GM21619 (cell line): ENCODE measurements around the gene CD72.
"Not testable (repeated sequence)": the region's sequence is repeated elsewhere in the genome, so short reads cannot be mapped to it uniquely, and the experiment has no call there.

Experiments
- ATAC-seq: cut with Tn5 transposase; IDR thresholded peaks from one replicate; pipeline ENCODE4 v1.9.1; 2021; ENCODE audit not compliant: unreplicated experiment

CD72 gene

DNA sequence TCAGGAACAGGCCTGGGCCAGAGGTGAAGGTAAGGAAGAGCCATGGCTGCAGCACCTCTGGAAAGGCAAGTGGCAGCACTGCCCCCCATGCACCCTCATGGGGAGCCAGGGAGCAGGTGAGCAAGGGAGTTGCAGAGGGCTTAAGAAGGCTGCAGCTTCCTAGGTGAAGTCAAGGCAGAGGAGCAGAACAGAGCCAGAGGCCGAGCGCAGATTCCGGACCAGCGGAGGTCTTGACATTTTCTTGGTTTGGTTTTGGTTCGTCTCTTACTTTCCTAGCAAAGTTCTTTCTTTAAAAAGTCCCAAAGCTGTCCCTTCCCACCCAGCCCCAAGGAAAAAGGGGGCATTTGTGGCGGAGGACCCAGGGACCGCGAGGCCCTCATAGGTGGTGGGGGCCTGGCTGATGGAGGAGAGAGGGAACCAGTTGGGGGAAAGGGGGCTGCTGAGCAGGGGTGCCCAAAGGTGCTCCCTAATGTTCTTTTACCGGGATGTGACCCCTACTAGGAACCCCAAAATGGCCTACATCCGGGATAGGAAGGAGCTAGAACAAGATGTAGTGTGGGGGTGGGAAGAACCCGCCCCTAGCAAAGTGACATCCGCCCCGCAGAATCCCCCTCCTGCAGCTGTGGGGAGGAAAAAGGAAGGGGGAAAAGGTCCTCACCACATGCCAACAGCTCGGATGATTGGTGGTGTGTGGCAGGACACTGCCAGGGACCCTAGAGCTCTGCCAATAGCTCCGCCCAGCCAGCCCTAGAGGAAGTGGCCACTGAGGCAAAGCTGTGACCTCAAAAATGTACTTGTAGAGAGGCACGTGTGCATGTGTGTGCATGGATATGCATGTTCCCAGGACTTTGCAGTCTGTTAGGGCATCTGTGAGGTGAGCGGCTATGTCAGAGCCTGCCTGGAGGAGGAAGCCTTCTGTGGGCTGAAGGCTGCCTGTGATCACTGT lies 914 bp upstream of the CD72 start:
- ATAC-seq = peak; percentile 37

DNA sequence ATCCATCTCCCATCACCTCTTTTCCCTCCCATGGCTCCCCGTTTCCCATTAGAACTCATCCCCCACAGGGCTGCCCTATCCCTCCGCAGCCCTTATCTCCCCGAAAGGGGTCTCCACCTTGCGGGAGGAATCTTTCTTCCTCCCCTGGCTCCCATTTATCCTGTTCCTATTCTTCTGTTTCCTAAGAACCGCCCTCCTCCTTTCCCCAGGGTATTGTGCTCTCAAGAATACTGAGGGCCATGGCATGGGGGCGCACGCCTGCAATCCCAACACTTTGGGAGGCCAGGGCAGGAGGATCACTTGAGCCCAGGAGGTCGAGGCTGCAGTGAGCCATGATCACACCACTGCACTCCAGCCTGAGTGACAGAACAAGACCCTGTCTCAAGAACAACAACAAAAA lies 665 bp downstream of the CD72 start:
- no peak for ATAC-seq

DNA sequence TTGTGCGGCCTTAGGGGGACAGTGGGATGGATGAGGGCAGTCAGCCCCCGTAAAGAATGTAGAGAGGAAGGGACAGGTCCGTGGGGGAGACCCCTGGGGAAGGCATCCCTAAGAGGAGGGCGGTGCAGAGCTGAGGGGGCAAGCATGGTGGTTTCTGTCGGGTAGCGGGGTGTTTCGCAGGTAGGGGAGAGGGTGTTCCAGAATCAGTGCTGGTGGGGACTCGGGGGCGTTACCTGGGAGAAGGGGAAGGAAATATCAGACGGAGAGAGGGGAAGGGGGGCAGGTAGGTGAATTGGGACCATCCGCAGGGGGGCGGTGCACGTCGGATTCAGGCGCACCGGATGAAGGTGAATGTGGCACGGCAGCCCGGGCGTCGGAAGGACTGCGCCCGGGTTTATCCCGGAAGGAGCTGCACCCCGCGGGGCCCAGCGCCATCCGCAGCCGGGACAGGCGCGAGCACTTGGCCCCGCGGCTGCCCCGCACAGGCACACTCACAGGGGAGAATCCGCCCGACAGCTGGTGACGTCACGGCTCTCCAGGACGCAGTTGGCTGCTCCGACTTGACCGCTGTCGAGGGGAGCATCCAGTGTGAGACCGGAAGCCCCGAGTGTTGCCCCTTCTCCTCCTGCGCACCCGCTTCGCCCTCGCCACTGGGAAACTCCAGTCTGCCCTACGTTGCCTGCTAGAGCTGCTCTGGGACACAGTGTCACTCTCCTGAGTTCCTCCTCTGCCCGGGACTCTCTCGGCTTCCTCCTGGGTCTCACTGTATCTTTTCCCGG lies 1.3 kb downstream of the CD72 start:
- ATAC-seq = no peak

DNA sequence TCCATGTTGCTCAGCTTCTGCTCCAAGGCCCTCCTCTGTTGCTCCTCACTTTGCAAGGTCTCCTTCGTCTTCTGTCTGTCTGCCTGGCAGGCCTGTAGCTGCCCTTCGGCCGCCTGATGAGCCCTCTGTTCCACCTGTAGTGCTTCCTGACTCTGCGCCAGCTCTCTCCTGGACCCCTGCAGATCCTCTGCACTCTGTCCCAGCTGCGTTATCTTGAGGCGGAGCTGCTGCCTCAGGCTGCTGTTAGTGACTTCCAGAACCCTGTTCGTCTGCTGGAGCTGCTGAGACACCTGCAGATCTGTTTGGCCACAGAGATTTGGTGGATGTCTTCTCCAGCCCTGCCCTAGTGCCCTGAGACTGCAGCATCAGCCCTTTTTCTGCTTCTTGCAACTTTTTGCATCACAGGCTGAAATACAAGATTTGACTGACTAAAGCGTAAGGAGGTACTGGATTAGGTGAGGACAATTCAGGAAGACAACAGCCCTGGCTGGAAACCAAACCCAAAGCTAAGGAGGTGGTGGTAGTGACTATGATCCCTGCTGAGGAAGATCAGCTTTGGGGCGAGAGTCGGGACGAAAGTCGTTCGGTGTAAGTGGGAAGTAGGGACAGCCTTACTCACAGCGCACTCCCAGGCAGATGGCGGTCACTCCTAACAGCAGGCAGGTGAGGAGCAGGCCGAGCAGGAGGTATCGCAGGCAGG lies 2.1 kb downstream of the CD72 start:
- ATAC-seq = no peak

- no peak for ATAC-seq
These were observed 5.4 kb downstream of the CD72 start for GRCh38 chr9:35612843-35613242.

GRCh38 chr9:35612066-35612465 lies 6.1 kb downstream of the CD72 start:
- ATAC-seq = not testable (repeated sequence)

DNA sequence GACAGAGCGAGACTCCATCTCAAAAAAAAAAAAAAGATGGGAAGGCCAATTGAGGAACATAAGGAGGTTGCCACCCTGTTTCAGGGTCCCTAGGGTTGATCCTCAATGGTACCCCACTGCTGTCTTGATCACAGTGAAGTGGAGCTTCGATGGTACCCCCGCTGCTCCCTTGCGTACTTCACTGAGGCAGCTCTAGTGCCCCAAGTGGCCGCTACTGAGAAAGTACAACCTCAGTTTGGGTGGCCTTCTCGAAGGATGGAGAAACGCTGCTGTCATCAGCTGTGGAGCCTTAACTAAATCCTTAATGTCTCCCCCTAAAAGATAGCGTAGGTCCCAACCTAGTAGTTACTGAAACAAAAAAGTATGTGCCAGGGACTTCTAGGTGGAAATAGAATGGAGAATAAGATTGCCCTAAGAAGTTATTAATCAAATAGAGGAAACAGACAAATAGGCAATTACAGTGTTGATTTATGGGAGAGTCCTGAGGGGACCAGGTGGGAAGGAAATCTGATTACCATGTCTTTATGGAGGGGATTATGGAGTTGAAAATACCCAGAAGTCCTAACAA lies 6.9 kb downstream of the CD72 start:
- peak; percentile 58 for ATAC-seq

- ATAC-seq = no peak
These were observed 8.4 kb downstream of the CD72 start for GRCh38 chr9:35609820-35610163.

DNA sequence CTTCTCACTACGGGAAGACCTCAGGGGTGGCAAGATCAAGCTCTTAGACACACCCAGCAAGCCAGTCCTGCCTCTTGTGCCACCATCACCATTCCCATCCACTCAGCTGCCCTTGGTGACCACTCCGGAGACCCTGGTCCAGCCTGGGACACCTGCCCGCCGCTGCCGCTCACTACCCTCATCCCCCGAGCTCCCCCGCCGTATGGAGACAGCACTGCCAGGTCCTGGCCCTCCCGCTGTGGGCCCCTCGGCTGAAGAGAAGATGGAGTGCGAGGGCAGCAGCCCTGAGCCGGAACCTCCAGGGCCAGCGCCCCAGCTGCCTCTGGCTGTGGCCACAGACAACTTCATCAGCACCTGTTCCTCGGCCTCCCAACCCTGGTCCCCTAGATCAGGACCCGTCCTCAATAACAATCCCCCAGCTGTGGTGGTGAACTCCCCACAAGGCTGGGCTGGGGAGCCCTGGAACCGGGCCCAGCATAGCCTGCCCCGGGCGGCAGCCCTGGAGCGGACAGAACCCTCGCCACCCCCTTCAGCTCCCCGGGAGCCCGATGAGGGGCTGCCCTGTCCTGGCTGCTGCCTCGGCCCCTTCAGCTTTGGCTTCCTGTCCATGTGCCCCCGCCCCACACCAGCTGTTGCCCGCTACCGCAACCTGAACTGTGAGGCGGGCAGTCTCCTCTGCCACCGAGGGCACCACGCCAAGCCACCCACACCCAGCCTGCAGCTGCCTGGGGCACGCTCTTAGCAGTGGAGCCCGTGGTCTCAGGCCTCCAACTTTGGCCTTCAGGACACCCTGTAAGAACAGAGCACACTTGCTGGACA lies 9.0 kb downstream of the CD72 start:
- no peak for ATAC-seq

DNA sequence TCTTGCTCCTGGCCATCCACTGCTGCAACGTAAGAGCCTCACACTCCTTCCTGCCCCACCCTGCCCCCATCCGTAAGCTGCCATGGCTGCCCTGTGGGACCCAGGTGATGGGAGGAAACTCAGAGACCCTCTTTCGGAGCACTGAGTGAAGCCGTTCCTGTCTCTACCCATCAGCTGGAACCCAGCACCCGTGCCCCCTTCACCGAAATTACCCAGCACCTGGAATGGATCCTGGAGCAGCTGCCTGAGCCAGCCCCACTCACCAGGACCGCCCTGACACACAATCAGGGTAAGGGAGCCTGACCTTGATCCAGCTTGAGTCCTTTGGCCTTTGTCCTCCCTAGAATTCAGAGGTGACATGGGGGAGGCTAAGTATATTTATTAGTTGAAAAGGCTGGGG lies 10.0 kb downstream of the CD72 start:
- ATAC-seq = no peak

GRCh38 chr9:35606726-35607125 lies 11.5 kb downstream of the CD72 start:
- no peak for ATAC-seq

DNA sequence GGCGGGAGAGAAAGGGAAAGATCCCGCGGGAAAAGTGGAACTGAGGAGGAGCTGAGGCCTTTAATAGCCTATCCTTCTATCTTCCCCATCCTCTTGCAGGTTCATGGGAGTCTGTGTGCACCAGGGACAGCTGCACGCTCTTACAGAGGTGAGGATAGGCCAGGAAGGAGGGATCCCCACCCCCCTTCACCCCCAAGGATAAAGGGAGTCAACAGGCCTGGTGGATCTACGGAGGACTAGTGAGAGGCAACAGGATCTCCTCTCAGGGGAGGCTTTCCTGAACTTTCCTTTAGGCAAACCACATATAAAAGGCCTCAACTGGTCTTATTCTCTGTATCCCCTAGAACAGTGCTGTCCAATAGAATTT lies 12.1 kb downstream of the CD72 start:
- no peak for ATAC-seq

- ATAC-seq = peak; percentile 7
These were observed 12.7 kb downstream of the CD72 start for GRCh38 chr9:35605351-35606137.

GRCh38 chr9:35604578-35605350 lies 13.4 kb downstream of the CD72 start, which contains the start of gene TESK1:
Gene TESK1 (plus strand): TSS chr9:35605262. CDS start chr9:35605620, 358 bp downstream.
- peak; percentile 44 for ATAC-seq

- peak; percentile 82 for ATAC-seq
These were observed 14.1 kb downstream of the CD72 start for GRCh38 chr9:35603986-35604577.

- ATAC-seq = no peak
These were observed 14.7 kb downstream of the CD72 start for GRCh38 chr9:35603506-35603985.

DNA sequence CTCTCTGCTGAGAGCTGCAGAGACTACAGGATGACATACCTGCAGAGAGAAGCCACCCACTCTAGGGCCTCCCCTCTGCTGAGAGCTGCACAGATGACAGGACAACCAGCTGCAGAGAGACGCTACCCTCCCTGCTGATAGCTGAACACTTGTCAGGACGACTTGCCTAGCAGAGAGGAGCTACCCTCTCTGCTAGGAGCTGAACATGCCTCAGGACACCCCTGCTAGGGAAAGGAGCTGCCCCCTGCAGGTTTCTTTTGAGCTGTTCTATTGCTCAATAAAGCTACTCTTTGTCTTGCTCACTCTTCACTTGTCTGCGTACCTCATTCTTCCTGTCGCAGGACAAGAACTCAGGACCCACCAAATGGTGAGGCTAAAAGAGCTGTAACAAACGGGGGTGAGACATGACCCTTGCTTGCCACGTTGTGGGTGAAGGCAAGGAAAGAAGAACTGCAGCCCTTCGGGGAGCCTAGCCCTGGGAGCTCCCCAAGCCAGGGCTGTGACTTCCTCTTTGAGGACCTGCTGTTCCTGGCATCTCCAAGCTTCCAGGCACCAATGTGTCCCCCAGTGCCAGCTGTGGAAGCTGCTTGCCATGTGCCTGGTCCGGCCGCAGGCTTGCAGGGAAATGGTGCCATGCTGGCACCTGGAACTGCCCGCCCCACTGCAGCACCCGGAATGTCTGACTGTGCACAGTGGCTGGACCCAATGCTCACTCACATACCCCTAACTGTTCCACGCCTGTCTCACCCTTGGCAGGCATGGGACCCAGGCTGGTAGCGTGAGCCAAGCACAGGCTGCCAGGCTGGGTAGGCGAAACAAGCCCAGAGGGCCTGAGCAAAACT lies 18.2 kb downstream of the CD72 start:
- ATAC-seq = no peak
